Lower leg skin (tissue), 4 donors: ENCODE results near the gene AGPAT2. TPM values are rescaled to one million over a fixed set of nuclear protein-coding genes. Genes with fewer than 3 reads are reported as not detected.

Source experiments
- DNase-seq, 2 donors: peaks; one replicate each; pipeline ENCODE4 v3.0.0-alpha.2; 2019; ENCODE audit warnings: low spot score in 2 of 2
- H3K4me3 ChIP-seq: fragments of 200-600 bp; sonication (generic); 2 replicates; pipeline ENCODE4 v1.5.1; 2017; ENCODE audit warnings: mild to moderate bottlenecking, low read depth; ENCODE audit not compliant: poor library complexity, severe bottlenecking
- POLR2A ChIP-seq, 2 donors: fragments of 450-650 bp; IDR thresholded peaks; one replicate each; pipeline ENCODE4 v1.6.1; 2016 to 2017; ENCODE audit warnings: antibody characterized with exemption in 2 of 2, mild to moderate bottlenecking in 1 of 2, moderate library complexity in 1 of 2
- WGBS, 2 donors: methylation state at CpG; one replicate each; pipeline ENCODE4 v1.1.5; 2018; 5-methylcytosine and 5-hydroxymethylcytosine counted together
- intact Hi-C: fragments of 100-400 bp; cut with DNase I; formaldehyde crosslinking; loops from one replicate; pipeline ENCODE4 v1.15.0; 2023; ENCODE audit warnings: low total_unique reads
- total RNA-seq, 4 donors: library from RNA; depleted of rRNA; stranded (reverse); fragments of >200 nt; gene quantifications; one replicate each; pipeline ENCODE4 v1.1.0, GENCODE V29; 2016
- TF ChIP-seq, protein P1 (sequence below), 3 donors: fragments of 450-650 bp; IDR thresholded peaks; one replicate each; pipeline ENCODE4 v1.5.1; 2016; ENCODE audit warnings: antibody characterized with exemption in 3 of 3, mild to moderate bottlenecking in 3 of 3, moderate library complexity in 2 of 3

AGPAT2 gene
- total RNA-seq, 4 donors from 2014 or later = 52.4 to 77.7 (median 63.5) TPM

GRCh38 chr9:136676920-136677686 lies 10.2 kb downstream of the AGPAT2 start:
- no peak for DNase-seq
- TF ChIP-seq, protein P1, sequence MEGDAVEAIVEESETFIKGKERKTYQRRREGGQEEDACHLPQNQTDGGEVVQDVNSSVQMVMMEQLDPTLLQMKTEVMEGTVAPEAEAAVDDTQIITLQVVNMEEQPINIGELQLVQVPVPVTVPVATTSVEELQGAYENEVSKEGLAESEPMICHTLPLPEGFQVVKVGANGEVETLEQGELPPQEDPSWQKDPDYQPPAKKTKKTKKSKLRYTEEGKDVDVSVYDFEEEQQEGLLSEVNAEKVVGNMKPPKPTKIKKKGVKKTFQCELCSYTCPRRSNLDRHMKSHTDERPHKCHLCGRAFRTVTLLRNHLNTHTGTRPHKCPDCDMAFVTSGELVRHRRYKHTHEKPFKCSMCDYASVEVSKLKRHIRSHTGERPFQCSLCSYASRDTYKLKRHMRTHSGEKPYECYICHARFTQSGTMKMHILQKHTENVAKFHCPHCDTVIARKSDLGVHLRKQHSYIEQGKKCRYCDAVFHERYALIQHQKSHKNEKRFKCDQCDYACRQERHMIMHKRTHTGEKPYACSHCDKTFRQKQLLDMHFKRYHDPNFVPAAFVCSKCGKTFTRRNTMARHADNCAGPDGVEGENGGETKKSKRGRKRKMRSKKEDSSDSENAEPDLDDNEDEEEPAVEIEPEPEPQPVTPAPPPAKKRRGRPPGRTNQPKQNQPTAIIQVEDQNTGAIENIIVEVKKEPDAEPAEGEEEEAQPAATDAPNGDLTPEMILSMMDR (IDR thresholded peaks at IDR 0.05) = no peak
- TF ChIP-seq POLR2A (IDR thresholded peaks at IDR 0.05) = no peak

GRCh38 chr9:136676297-136676794 lies 10.9 kb downstream of the AGPAT2 start:
- no peak for DNase-seq
- 89 to 96% methylated on average over 12 to 13 of the region's 13 CpGs for WGBS, 2 donors
- H3K4me3 ChIP-seq = no peak overlapping the region
- TF ChIP-seq, protein P1 (IDR thresholded peaks at IDR 0.05) = no peak
- TF ChIP-seq POLR2A (IDR thresholded peaks at IDR 0.05) = no peak
- intact Hi-C loops = no loop called here

More at GRCh38 chr9:136676920-136677686, 10.2 kb downstream of the AGPAT2 start:
- intact Hi-C loops = no loop called here
- H3K4me3 ChIP-seq = no peak overlapping the region
- 87 to 91% methylated on average over 38 to 43 of the region's 46 CpGs for WGBS, 2 donors

DNA sequence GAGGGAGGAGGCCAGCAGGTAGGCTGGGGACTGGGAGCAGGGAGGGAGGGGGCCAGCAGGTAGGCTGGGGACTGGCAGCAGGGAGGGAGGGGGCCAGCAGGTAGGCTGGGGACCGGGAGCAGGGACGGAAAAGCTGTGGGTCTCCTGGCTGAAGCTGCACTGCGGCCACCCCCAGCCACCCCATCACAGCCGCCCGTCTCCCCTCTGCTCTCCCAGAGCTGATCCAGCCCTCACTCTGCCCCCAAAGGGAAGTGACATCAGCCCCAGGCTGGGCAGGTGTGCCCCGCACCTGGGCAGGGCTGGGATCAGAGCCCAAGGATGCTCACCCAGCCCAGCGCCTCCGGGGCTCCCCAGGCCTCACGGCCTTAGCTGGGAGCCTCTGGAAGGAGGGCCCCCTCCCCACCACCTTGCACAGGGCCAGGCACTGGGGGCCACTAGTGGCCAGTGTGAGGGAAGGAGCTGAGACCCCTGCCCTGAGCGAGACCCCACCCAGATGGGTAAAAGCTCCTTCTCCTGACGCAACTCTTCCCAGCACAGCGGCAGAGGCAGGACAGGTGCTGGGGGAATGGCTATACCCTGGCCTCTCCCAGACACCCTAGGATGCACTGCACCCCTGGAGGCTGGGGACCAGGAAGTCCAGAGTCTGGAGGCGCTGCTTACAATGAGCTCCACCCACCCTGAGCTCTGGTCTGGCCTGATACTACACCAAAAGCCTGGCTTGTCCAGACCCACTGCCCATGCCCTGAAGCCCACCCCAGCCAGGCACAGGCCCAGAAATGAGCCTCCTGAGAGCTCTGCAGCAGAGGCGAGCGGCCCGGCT lies 11.6 kb downstream of the AGPAT2 start:
- TF ChIP-seq POLR2A (IDR thresholded peaks at IDR 0.05) = no peak
- TF ChIP-seq, protein P1 (IDR thresholded peaks at IDR 0.05) = no peak
- intact Hi-C loops = no loop called here
- WGBS, 2 donors = 75 to 83% methylated on average over 8 to 15 of the region's 16 CpGs
- H3K4me3 ChIP-seq = no peak overlapping the region
- no peak for DNase-seq

GRCh38 chr9:136674786-136675349 lies 12.4 kb downstream of the AGPAT2 start:
- no peak for DNase-seq
- no peak overlapping the region for H3K4me3 ChIP-seq
- intact Hi-C loops = no loop called here
- 60 to 72% methylated on average over 10 to 11 of the region's 11 CpGs for WGBS, 2 donors
- no peak for TF ChIP-seq POLR2A (IDR thresholded peaks at IDR 0.05)
- TF ChIP-seq, protein P1 (IDR thresholded peaks at IDR 0.05) = no peak

DNA sequence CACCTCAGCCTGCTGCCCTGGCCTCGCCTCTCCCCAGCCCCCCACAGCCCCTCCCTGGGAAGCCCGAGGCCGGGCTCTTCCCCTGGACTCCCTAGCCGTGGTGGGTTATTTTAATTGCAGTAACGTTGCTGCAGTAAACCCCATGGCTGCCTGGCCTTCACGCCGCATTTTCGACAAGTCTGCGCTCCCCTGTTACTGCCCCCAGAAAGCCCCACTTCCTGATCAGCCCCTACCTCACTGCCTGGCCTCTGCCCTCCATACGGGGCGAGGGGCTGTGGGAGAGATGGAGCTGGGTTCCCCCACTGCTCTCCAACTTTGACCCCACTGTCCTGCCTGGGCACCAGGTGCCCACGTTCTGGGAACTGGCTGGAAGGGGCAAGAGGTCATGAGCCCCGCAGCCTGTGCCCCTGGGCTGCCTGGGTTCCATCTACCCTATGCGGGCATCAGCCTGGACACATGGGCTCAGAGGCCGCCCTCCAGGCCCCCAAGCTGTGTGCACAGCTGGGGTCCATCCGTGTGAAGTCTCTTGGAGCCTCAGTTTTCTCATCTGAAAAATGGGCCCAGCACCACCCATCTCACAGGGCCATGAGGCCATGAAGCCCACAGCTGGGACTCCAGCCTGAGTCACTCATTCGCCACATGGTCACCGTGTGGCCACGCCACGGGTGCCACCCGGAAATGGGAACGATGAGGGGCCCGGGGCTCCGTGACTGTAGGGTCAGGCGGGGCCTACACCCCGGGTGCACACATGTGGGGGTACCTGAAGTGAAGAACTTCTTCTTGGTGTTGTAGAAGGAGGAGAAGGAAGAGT lies 13.1 kb downstream of the AGPAT2 start:
- no peak for DNase-seq
- H3K4me3 ChIP-seq = no peak overlapping the region
- 77 to 83% methylated on average over 22 to 26 of the region's 26 CpGs for WGBS, 2 donors
- TF ChIP-seq POLR2A (IDR thresholded peaks at IDR 0.05) = no peak
- TF ChIP-seq, protein P1 (IDR thresholded peaks at IDR 0.05) = no peak
- intact Hi-C loops = no loop called here
